B cell (primary cell): ENCODE results near the gene BEND7.

Experiments used
- EZH2 ChIP-seq: IDR thresholded peaks from 2 replicates; pipeline ENCODE4 v1.6.1; 2012; ENCODE audit warnings: borderline replicate concordance, low read depth, mild to moderate bottlenecking, moderate library complexity, low read length; ENCODE audit not compliant: insufficient read depth, poor library complexity, severe bottlenecking
- TF ChIP-seq, protein P1 (sequence below): fragments of 200-600 bp; IDR thresholded peaks from one replicate; pipeline ENCODE4 v1.8.0; 2022; ENCODE audit warnings: antibody characterized with exemption, mild to moderate bottlenecking

GRCh38 chr10:13416760-13417159 lies 112.1 kb downstream of the BEND7 start:
- TF ChIP-seq, protein P1, sequence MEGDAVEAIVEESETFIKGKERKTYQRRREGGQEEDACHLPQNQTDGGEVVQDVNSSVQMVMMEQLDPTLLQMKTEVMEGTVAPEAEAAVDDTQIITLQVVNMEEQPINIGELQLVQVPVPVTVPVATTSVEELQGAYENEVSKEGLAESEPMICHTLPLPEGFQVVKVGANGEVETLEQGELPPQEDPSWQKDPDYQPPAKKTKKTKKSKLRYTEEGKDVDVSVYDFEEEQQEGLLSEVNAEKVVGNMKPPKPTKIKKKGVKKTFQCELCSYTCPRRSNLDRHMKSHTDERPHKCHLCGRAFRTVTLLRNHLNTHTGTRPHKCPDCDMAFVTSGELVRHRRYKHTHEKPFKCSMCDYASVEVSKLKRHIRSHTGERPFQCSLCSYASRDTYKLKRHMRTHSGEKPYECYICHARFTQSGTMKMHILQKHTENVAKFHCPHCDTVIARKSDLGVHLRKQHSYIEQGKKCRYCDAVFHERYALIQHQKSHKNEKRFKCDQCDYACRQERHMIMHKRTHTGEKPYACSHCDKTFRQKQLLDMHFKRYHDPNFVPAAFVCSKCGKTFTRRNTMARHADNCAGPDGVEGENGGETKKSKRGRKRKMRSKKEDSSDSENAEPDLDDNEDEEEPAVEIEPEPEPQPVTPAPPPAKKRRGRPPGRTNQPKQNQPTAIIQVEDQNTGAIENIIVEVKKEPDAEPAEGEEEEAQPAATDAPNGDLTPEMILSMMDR, result no peak
- TF ChIP-seq EZH2, result no peak
